Lower leg skin (tissue), 4 donors: ENCODE measurements around the gene RUFY4. TPM values are rescaled to one million over a fixed set of nuclear protein-coding genes. Genes with fewer than 3 reads are reported as not detected.

ENCODE experiments used
- DNase-seq, 2 donors: peaks; one replicate each; pipeline ENCODE4 v3.0.0-alpha.2; 2019; ENCODE audit warnings: low spot score in 2 of 2
- H3K4me3 ChIP-seq: fragments of 200-600 bp; sonication (generic); 2 replicates; pipeline ENCODE4 v1.5.1; 2017; ENCODE audit warnings: mild to moderate bottlenecking, low read depth; ENCODE audit not compliant: poor library complexity, severe bottlenecking
- CTCF ChIP-seq, 3 donors: fragments of 450-650 bp; IDR thresholded peaks; one replicate each; pipeline ENCODE4 v1.5.1; 2016; ENCODE audit warnings: antibody characterized with exemption in 3 of 3, mild to moderate bottlenecking in 3 of 3, moderate library complexity in 2 of 3
- POLR2A ChIP-seq, 2 donors: fragments of 450-650 bp; IDR thresholded peaks; one replicate each; pipeline ENCODE4 v1.6.1; 2016 to 2017; ENCODE audit warnings: antibody characterized with exemption in 2 of 2, mild to moderate bottlenecking in 1 of 2, moderate library complexity in 1 of 2
- WGBS, 2 donors: methylation state at CpG; one replicate each; pipeline ENCODE4 v1.1.5; 2018; 5-methylcytosine and 5-hydroxymethylcytosine counted together
- intact Hi-C: fragments of 100-400 bp; cut with DNase I; formaldehyde crosslinking; loops from one replicate; pipeline ENCODE4 v1.15.0; 2023; ENCODE audit warnings: low total_unique reads
- total RNA-seq, 4 donors: library from RNA; depleted of rRNA; stranded (reverse); fragments of >200 nt; gene quantifications; one replicate each; pipeline ENCODE4 v1.1.0, GENCODE V29; 2016

The RUFY4 gene
- total RNA-seq, 4 donors from 2014 or later = not detected

DNA sequence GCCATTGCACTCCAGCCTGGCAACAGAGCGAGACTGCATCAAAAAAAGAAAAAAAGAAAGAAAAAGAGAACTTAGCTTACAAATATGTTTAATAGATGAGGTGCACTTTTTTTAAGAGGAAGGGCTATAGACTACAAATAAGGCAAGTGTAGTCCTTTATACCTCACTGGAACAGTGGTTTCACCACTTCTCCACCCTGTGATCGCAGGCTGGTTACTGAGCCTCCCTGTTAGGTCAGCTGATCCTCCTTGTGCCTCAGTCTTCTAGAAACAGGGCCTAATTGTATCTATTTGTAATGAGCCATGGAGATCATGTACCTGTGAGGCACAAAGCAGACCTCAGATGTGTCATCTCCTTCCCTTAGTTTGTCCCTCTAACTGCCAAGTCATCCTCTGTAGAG is 61.3 kb downstream of the RUFY4 start:
- H3K4me3 ChIP-seq = no peak overlapping the region
- intact Hi-C loops = no loop called here
- TF ChIP-seq POLR2A (IDR thresholded peaks at IDR 0.05) = no peak
- no peak for TF ChIP-seq CTCF (IDR thresholded peaks at IDR 0.05)
- no peak for DNase-seq
- 69 to 87% methylated on average over 2 of the region's 2 CpGs for WGBS, 2 donors

GRCh38 chr2:218130822-218131221 is 61.8 kb downstream of the RUFY4 start:
- no peak for DNase-seq
- intact Hi-C loops = no loop called here
- no peak overlapping the region for H3K4me3 ChIP-seq
- TF ChIP-seq CTCF (IDR thresholded peaks at IDR 0.05) = no peak
- no peak for TF ChIP-seq POLR2A (IDR thresholded peaks at IDR 0.05)

- intact Hi-C loops = no loop called here
- 52 to 57% methylated on average over 3 of the region's 3 CpGs for WGBS, 2 donors
- H3K4me3 ChIP-seq = no peak overlapping the region
- DNase-seq = no peak
- no peak for TF ChIP-seq POLR2A (IDR thresholded peaks at IDR 0.05)
- TF ChIP-seq CTCF (IDR thresholded peaks at IDR 0.05) = no peak
These were observed 68.5 kb downstream of the RUFY4 start for GRCh38 chr2:218137514-218137913.

- TF ChIP-seq CTCF (IDR thresholded peaks at IDR 0.05) = no peak
- no peak for TF ChIP-seq POLR2A (IDR thresholded peaks at IDR 0.05)
- intact Hi-C loops = no loop called here
- WGBS, 2 donors = 38 to 57% methylated on average over 4 of the region's 4 CpGs
- no peak for DNase-seq
- H3K4me3 ChIP-seq = no peak overlapping the region
These were observed 69.0 kb downstream of the RUFY4 start for GRCh38 chr2:218138047-218138446.

Other genes starting within 250 kb of the RUFY4 start
- 100 to 1,000 TPM in 2 of 4 donors, 10 to 100 TPM in 2; 57.7 to 120 (median 95.7) TPM for gene TNS1, start 66.3 kb upstream of the RUFY4 start, total RNA-seq
- gene CXCR2, start 56.8 kb downstream of the RUFY4 start, total RNA-seq = 1 to 10 TPM; 1.7 to 2.8 (median 1.8) TPM
- gene CXCR1, start 97.7 kb downstream of the RUFY4 start, total RNA-seq = under 1 TPM in 2 of 4 donors, not detected in 2; 0.15 to 0.46 TPM
- gene ARPC2, start 147.9 kb downstream of the RUFY4 start, total RNA-seq = 100 to 1,000 TPM; 233 to 344 (median 300) TPM
- gene GPBAR1, start 191.8 kb downstream of the RUFY4 start, total RNA-seq = 1 to 10 TPM in 3 of 4 donors, under 1 TPM in 1; 0.34 to 1.7 (median 1.4) TPM
- gene AAMP, start 200.9 kb downstream of the RUFY4 start, total RNA-seq = 100 to 1,000 TPM; 142 to 171 (median 151) TPM
- 10 to 100 TPM; 26.6 to 60.6 (median 43.3) TPM for gene PNKD, start 201.3 kb downstream of the RUFY4 start, total RNA-seq
- 100 to 1,000 TPM; 205 to 318 (median 287) TPM for gene TMBIM1, start 223.2 kb downstream of the RUFY4 start, total RNA-seq